H1 (cell line): Measurements from ENCODE around the gene MYLK. TPM values are rescaled to one million over a fixed set of nuclear protein-coding genes. Genes with fewer than 3 reads are reported as not detected.

Experiments
- CTCF ChIA-PET: fragments of 300-600 bp; sonication (Branson Sonifier 250); formaldehyde crosslinking; loops from one replicate; lab custom pipeline; 2021; ENCODE audit not compliant: partially characterized antibody; lab: Charles Lee
- POLR2A ChIA-PET: fragments of 300-600 bp; sonication (Branson Sonifier 250); formaldehyde crosslinking; loops from one replicate; lab custom pipeline; 2021; ENCODE audit warnings: inconsistent platforms; ENCODE audit not compliant: partially characterized antibody; lab: Charles Lee
- DNase-seq, 2 experiments: peaks; one replicate each; pipeline versions ENCODE4 v3.0.0 to v3.0.0-alpha.2; 2010 to 2022; ENCODE audit warnings: low spot score in 2 of 2, low read depth in 1 of 2, mixed read lengths in 1 of 2
- FAIRE-seq: peaks from 2 replicates; lab custom pipeline; 2011; peaks lifted over from hg19 to GRCh38; lab: Jason Lieb, UNC
- H2AFZ ChIP-seq: 2 replicates; pipeline ENCODE4 v1.8.1; 2012; ENCODE audit warnings: low read length, inconsistent platforms
- H2AK5ac ChIP-seq: 2 replicates; pipeline ENCODE4 v1.6.1; 2013; ENCODE audit warnings: low read depth, low read length
- H2BK120ac ChIP-seq: replicated peaks from 2 replicates; pipeline ENCODE3; 2013; ENCODE audit warnings: low read depth, low read length, inconsistent platforms
- H2BK12ac ChIP-seq: 2 replicates; pipeline ENCODE4 v1.6.1; 2013; ENCODE audit warnings: low read depth, low read length
- H2BK15ac ChIP-seq: 2 replicates; pipeline ENCODE4 v1.6.1; 2013; ENCODE audit warnings: low read length
- H2BK20ac ChIP-seq: 2 replicates; pipeline ENCODE4 v1.6.1; 2013; ENCODE audit warnings: low read length
- H2BK5ac ChIP-seq: 2 replicates; pipeline ENCODE4 v1.6.1; 2013; ENCODE audit warnings: low read depth, low read length
- H3K14ac ChIP-seq: 2 replicates; pipeline ENCODE4 v1.6.1; 2013; ENCODE audit warnings: inconsistent platforms; ENCODE audit not compliant: insufficient read length
- H3K18ac ChIP-seq: 2 replicates; pipeline ENCODE4 v1.6.1; 2013; ENCODE audit warnings: low read length; ENCODE audit errors: extremely low read depth
- H3K23ac ChIP-seq: 2 replicates; pipeline ENCODE4 v1.6.1; 2013; ENCODE audit warnings: inconsistent platforms; ENCODE audit not compliant: insufficient read length
- H3K23me2 ChIP-seq: 2 replicates; pipeline ENCODE4 v1.6.1; 2013; ENCODE audit warnings: low read depth, low read length
- H3K27ac ChIP-seq: 2 replicates; pipeline ENCODE4 v1.6.1; 2011; ENCODE audit warnings: low read depth, low read length, inconsistent platforms
- H3K27me3 ChIP-seq, 4 experiments: replicated peaks in 1 of 4; 1 replicate in 1 of 4; 2 replicates in 3 of 4; pipeline versions ENCODE4 v1.6.1 to v1.8.1; 2011 to 2013; ENCODE audit warnings: low read length in 3 of 4, mild to moderate bottlenecking in 3 of 4, inconsistent platforms in 2 of 4, mixed read lengths in 2 of 4, moderate library complexity in 1 of 4; ENCODE audit not compliant: control insufficient read depth in 3 of 4, insufficient read depth in 3 of 4; ENCODE audit errors: extremely low read depth in 1 of 4
- H3K36me3 ChIP-seq, 4 experiments: 2 replicates each; pipeline versions ENCODE4 v1.6.1 to v1.8.1; 2011 to 2013; ENCODE audit warnings: mild to moderate bottlenecking in 4 of 4, low read length in 3 of 4, moderate library complexity in 2 of 4, control low read depth in 1 of 4, inconsistent platforms in 1 of 4; ENCODE audit not compliant: insufficient read depth in 4 of 4, control insufficient read depth in 2 of 4
- H3K4ac ChIP-seq: replicated peaks from 2 replicates; pipeline ENCODE3; 2013; ENCODE audit warnings: low read length, low read depth, mixed read lengths, inconsistent platforms; ENCODE audit not compliant: insufficient read length
- H3K4me1 ChIP-seq, 4 experiments: replicated peaks in 1 of 4; 1 replicate in 1 of 4; 2 replicates in 3 of 4; pipeline versions ENCODE4 v1.6.1 to v1.8.1; 2011 to 2013; ENCODE audit warnings: low read length in 3 of 4, inconsistent platforms in 2 of 4, mixed read lengths in 1 of 4; ENCODE audit not compliant: insufficient read depth in 4 of 4, control insufficient read depth in 3 of 4
- H3K4me2 ChIP-seq, 2 experiments: 2 replicates each; pipeline versions ENCODE4 v1.6.1 to v1.8.1; 2011 to 2013; ENCODE audit warnings: low read depth in 2 of 2, low read length in 2 of 2, control low read depth in 1 of 2, inconsistent platforms in 1 of 2, mild to moderate bottlenecking in 1 of 2; ENCODE audit not compliant: insufficient read depth in 1 of 2
- H3K4me3 ChIP-seq, 4 experiments: fragments of 200-600, 300-600 bp in 1 of 4; sonication (generic), shearing (Covaris generic), sonication (Bioruptor Twin) in 1 of 4; 2 replicates each; pipeline versions ENCODE4 v1.5.1 to v1.8.1; 2011 to 2016; ENCODE audit warnings: low read length in 4 of 4, low read depth in 3 of 4, control low read depth in 2 of 4, inconsistent platforms in 2 of 4, mild to moderate bottlenecking in 2 of 4, mixed read lengths in 1 of 4, moderate library complexity in 1 of 4; ENCODE audit not compliant: insufficient read depth in 2 of 4; ENCODE audit errors: extremely low read depth in 1 of 4
- H3K56ac ChIP-seq: replicated peaks from 2 replicates; pipeline ENCODE3; 2013; ENCODE audit warnings: low read depth, mild to moderate bottlenecking, mixed read lengths, low read length, inconsistent platforms; ENCODE audit not compliant: insufficient read length
- H3K79me1 ChIP-seq: 2 replicates; pipeline ENCODE4 v1.6.1; 2013; ENCODE audit warnings: low read depth, low read length, control low read depth
- H3K79me2 ChIP-seq, 2 experiments: 2 replicates each; pipeline versions ENCODE4 v1.6.1 to v1.8.1; 2012 to 2013; ENCODE audit warnings: low read length in 2 of 2, mild to moderate bottlenecking in 2 of 2, inconsistent platforms in 1 of 2; ENCODE audit not compliant: insufficient read depth in 2 of 2, control insufficient read depth in 1 of 2
- H3K9ac ChIP-seq, 4 experiments: replicated peaks in 1 of 4; 1 replicate in 1 of 4; 2 replicates in 3 of 4; pipeline versions ENCODE4 v1.6.1 to v1.8.1; 2011 to 2013; ENCODE audit warnings: low read depth in 3 of 4, low read length in 3 of 4, control low read depth in 2 of 4, mild to moderate bottlenecking in 2 of 4, moderate library complexity in 2 of 4, inconsistent platforms in 1 of 4; ENCODE audit errors: extremely low read depth in 1 of 4
- H3K9me3 ChIP-seq, 2 experiments: 2 replicates each; pipeline versions ENCODE4 v1.6.1 to v1.8.1; 2012 to 2013; ENCODE audit warnings: mild to moderate bottlenecking in 2 of 2, moderate library complexity in 2 of 2, control low read depth in 1 of 2, inconsistent platforms in 1 of 2, low read depth in 1 of 2, low read length in 1 of 2, mixed read lengths in 1 of 2; ENCODE audit not compliant: insufficient read depth in 2 of 2
- H4K20me1 ChIP-seq, 2 experiments: replicated peaks in 1 of 2; 2 replicates each; pipeline versions ENCODE3 to v1.8.1; 2011 to 2013; ENCODE audit warnings: inconsistent platforms in 2 of 2, low read length in 2 of 2, mild to moderate bottlenecking in 1 of 2; ENCODE audit not compliant: insufficient read depth in 2 of 2, control insufficient read depth in 1 of 2
- H4K5ac ChIP-seq: 2 replicates; pipeline ENCODE4 v1.6.1; 2013; ENCODE audit warnings: low read length, low read depth, mixed read lengths, inconsistent platforms; ENCODE audit not compliant: insufficient read length
- H4K8ac ChIP-seq: 2 replicates; pipeline ENCODE4 v1.8.0; 2013; ENCODE audit warnings: mild to moderate bottlenecking, moderate library complexity, low read length, inconsistent platforms; ENCODE audit not compliant: insufficient read depth; ENCODE audit errors: extremely low read depth
- H4K91ac ChIP-seq: replicated peaks from 2 replicates; pipeline ENCODE3; 2013; ENCODE audit warnings: low read length, mixed read lengths, inconsistent platforms; ENCODE audit not compliant: insufficient read length
- ATF2 ChIP-seq: IDR thresholded peaks from 2 replicates; pipeline ENCODE4 v1.6.1; 2012; ENCODE audit warnings: low read length, inconsistent platforms
- ATF3 ChIP-seq: IDR thresholded peaks from 2 replicates; pipeline ENCODE4 v1.6.1; 2011; ENCODE audit warnings: low read depth, mild to moderate bottlenecking, low read length; ENCODE audit not compliant: insufficient read depth
- CBX8 ChIP-seq: fragments of 300-800, 300-1000 bp; sonication (generic); IDR thresholded peaks from 2 replicates; pipeline ENCODE4 v1.7.1; 2016; ENCODE audit warnings: low read depth, low read length, borderline replicate concordance
- CREB1 ChIP-seq: IDR thresholded peaks from 2 replicates; pipeline ENCODE4 v1.6.1; 2012; ENCODE audit warnings: inconsistent platforms
- JUND ChIP-seq: IDR thresholded peaks from 2 replicates; pipeline ENCODE4 v1.6.1; 2011; ENCODE audit warnings: mild to moderate bottlenecking, improper control_type of control experiment, low read length
- TEAD4 ChIP-seq: IDR thresholded peaks from 2 replicates; pipeline ENCODE4 v1.6.1; 2012; ENCODE audit warnings: low read depth, low read length, inconsistent platforms, mixed read lengths
- ZNF274 ChIP-seq: IDR thresholded peaks from 2 replicates; pipeline ENCODE4 v1.7.0; 2012; ENCODE audit warnings: low read length, borderline replicate concordance; ENCODE audit errors: extremely low read depth
- WGBS, 2 experiments: shearing (Covaris generic) in 1 of 2; methylation state at CpG; one replicate each; pipeline versions ENCODE4 v1.1.6 to v1.1.7; 2013 to 2015; ENCODE audit warnings: low lambda C conversion rate in 2 of 2, mixed read lengths in 2 of 2, inconsistent platforms in 1 of 2, low coverage in 1 of 2, missing lambda C conversion rate in 1 of 2; ENCODE audit not compliant: insufficient replicate concordance in 2 of 2, insufficient coverage in 1 of 2, insufficient read length in 1 of 2; ENCODE audit errors: extremely low coverage in 1 of 2, missing lambda C conversion rate in 1 of 2; 5-methylcytosine and 5-hydroxymethylcytosine counted together
- polyA plus RNA-seq, 7 experiments: library from polyadenylated mRNA; depleted of rRNA in 3 of 7; stranded (reverse) in 5 of 7; unstranded in 2 of 7; fragments of >200 nt in 5 of 7; fragments of 200-250 nt in 2 of 7; gene quantifications; 1 replicate in 5 of 7; 2 replicates in 1 of 7; 4 replicates in 1 of 7; pipeline versions ENCODE4 v1.2.1 to v1.2.3, GENCODE V29; 2011 to 2013; ENCODE audit warnings: missing spikeins in 2 of 7, mixed read lengths in 2 of 7
- total RNA-seq: library from RNA; stranded (reverse); fragmentation: NEBNext Ultra II Directional; extraction: Animal tissue kit (Norgen Biotek cat#: 25700); gene quantifications from 2 replicates; pipeline ENCODE4 v1.2.1, GENCODE V29; 2021

MYLK gene
- total and polyA plus RNA-seq, 2 of the 8 experiments (the other 6 are each of a cell fraction or from before 2014, with no cell fraction given): 11.6 to 21.3 TPM

GRCh38 chr3:123752228-123752627 lies 131.9 kb downstream of the MYLK start:
- no peak overlapping the region for H2BK20ac ChIP-seq
- no peaks in the 10 kb centered on the region for H3K36me3 ChIP-seq
- CTCF ChIA-PET: interaction anchor here (0.6 to 1.1 kb wide), 4 partner anchors 10 to 321 kb away, joined by 3 to 5 read pairs (median 3); no protein-coding TSS in a partner anchor
- H3K14ac ChIP-seq: no peak overlapping the region
- H2BK12ac ChIP-seq: no peak overlapping the region
- H2BK5ac ChIP-seq: no peak overlapping the region
- no peak overlapping the region for H4K5ac ChIP-seq
- no peak overlapping the region for H3K4ac ChIP-seq
- H3K9ac ChIP-seq: no peak overlapping the region
- no peak overlapping the region for H2AK5ac ChIP-seq
- H3K27ac ChIP-seq: no peak overlapping the region
- no peaks in the 10 kb centered on the region for H3K79me1 ChIP-seq
- H2AFZ ChIP-seq: no peak overlapping the region
- no peaks in the 10 kb centered on the region for H4K20me1 ChIP-seq
- no peak overlapping the region; the same call in 1 of the 2 replicates for H4K8ac ChIP-seq
- no peaks in the 10 kb centered on the region for H3K9me3 ChIP-seq
- no peaks in the 10 kb centered on the region for H3K79me2 ChIP-seq
- DNase-seq (peak in 1 of 2 experiments; percentile 20), FAIRE-seq (no peak)
- H2BK15ac ChIP-seq: no peak overlapping the region
- H3K4me3 ChIP-seq: no peak overlapping the region
- 0 out of 7 replicates have a peak, but pooled peaks cover 0 to 3% (median 0%) of the 10 kb centered on the region in 4 experiments for H3K4me1 ChIP-seq
- no peak overlapping the region for H3K23ac ChIP-seq
- H4K91ac ChIP-seq: no peak overlapping the region
- WGBS, 2 experiments: 98% methylated on average over 8 of the region's 8 CpGs; no CpG with 5 or more reads in 1 of the 2 experiments
- no peaks in the 10 kb centered on the region for H3K27me3 ChIP-seq
- no peak overlapping the region for H3K4me2 ChIP-seq
- POLR2A ChIA-PET: interaction anchor here (1.2 kb wide), 1 partner anchor 11 kb away, joined by 3 read pairs; no protein-coding TSS in a partner anchor
- H3K18ac ChIP-seq: no peak overlapping the region
- no peaks in the 10 kb centered on the region for H3K23me2 ChIP-seq
- H2BK120ac ChIP-seq: no peak overlapping the region
- H3K56ac ChIP-seq: no peak overlapping the region
- TF ChIP-seq TEAD4 (no peak), CREB1 (no peak), JUND (no peak), ATF3 (no peak), CBX8 (no peak), ATF2 (no peak), ZNF274 (no peak)
